Right lobe of liver (tissue), 4 donors: ENCODE measurements around the gene NCAPD2.

ENCODE experiments used
- POLR2A ChIP-seq: fragments of 450-650 bp; IDR thresholded peaks from one replicate; pipeline ENCODE4 v1.6.1; 2017; ENCODE audit warnings: antibody characterized with exemption, mild to moderate bottlenecking
- TF ChIP-seq, protein P1 (sequence below), 4 donors: fragments of 200-600 bp in 3 of 4; fragments of 450-650 bp in 1 of 4; IDR thresholded peaks; one replicate each; pipeline versions ENCODE4 v1.5.1 to v1.8.0; 2016 to 2022; ENCODE audit warnings: antibody characterized with exemption in 4 of 4, mild to moderate bottlenecking in 2 of 4
- donor health status: DM: no; HTN: no; CAD: no.
- donor health status: DM: no; HTN: no; CAD: no.
- donor health status: DM: no; HTN: yes; CAD: no.

DNA sequence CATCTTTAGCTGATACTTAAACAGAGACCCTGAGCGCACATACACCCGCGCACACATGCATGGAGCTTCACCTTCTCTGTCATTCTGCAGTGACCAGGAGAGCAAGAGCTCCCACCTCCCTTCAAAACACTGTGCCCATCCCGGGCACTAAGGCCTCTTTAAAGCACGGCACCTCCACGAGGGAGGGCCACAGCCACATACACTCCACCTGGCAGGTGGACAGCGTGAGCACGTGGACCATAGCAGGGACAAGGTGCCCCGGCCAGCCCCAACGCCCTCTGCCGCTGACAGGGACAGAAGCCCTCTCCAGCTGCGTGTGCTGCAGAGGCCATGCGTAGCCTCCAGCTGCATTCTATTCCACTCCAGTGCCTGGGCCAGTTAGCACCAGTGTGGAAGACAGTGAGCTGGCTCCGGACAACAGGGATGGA lies 45.8 kb downstream of the NCAPD2 start:
- TF ChIP-seq, protein P1, sequence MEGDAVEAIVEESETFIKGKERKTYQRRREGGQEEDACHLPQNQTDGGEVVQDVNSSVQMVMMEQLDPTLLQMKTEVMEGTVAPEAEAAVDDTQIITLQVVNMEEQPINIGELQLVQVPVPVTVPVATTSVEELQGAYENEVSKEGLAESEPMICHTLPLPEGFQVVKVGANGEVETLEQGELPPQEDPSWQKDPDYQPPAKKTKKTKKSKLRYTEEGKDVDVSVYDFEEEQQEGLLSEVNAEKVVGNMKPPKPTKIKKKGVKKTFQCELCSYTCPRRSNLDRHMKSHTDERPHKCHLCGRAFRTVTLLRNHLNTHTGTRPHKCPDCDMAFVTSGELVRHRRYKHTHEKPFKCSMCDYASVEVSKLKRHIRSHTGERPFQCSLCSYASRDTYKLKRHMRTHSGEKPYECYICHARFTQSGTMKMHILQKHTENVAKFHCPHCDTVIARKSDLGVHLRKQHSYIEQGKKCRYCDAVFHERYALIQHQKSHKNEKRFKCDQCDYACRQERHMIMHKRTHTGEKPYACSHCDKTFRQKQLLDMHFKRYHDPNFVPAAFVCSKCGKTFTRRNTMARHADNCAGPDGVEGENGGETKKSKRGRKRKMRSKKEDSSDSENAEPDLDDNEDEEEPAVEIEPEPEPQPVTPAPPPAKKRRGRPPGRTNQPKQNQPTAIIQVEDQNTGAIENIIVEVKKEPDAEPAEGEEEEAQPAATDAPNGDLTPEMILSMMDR (IDR thresholded peaks at IDR 0.05): no peak
- TF ChIP-seq POLR2A: no peak
